ENCODE results near the gene OPN5. TPM values are rescaled to one million over a fixed set of nuclear protein-coding genes. Genes with fewer than 3 reads are reported as not detected.
"Not testable (repeated sequence)": the region's sequence is repeated elsewhere in the genome, so short reads cannot be mapped to it uniquely, and the experiment has no call there.

OPN5 gene
- total RNA-seq, 2 donors from 2014 or later = not detected

- no peak overlapping the region for H3K4me3 ChIP-seq
- no peaks in the 10 kb centered on the region for H3K9me3 ChIP-seq
- H3K27me3 ChIP-seq = no peaks in the 10 kb centered on the region
- H3K9ac ChIP-seq (ENCODE audit: low read depth in 2 of 2, low read length in 2 of 2) = no peak overlapping the region
- TF ChIP-seq CTCF (IDR thresholded peaks at IDR 0.05) = no peak
- DNase-seq = no peak
- no peak overlapping the region for H3K27ac ChIP-seq
- no peaks in the 10 kb centered on the region for H3K4me1 ChIP-seq
- intact Hi-C loops (cut with DNase I) = no loop called here
- H3K36me3 ChIP-seq = no peaks in the 10 kb centered on the region
These were observed 41.1 kb upstream of the OPN5 start for GRCh38 chr6:47740714-47741113.

DNA sequence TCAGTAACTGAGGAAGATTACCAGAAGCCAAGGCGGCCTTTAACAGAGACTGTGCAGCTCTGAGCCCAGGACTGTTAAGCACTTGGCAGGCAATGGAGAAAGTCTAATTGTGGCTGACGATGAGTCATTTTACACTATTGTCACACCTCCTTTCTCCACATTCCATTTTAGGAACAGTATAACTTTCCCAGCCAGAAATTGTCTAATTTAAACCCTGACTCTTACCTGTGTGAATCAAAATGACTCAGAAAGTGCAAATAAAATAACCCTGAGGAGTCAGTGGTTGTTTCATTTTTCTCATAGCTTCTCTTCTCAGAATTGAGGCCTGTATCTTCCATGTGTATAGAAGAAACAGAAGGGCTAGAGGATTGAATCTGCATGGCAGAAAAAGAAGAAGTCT, 40.0 kb upstream of the OPN5 start:
- H3K27ac ChIP-seq = peak overlapping the region; percentile 66
- TF ChIP-seq CTCF (IDR thresholded peaks at IDR 0.05) = no peak
- H3K4me3 ChIP-seq = no peak overlapping the region
- H3K9me3 ChIP-seq = no peaks in the 10 kb centered on the region
- DNase-seq = peak; percentile 40
- H3K36me3 ChIP-seq = no peaks in the 10 kb centered on the region
- H3K27me3 ChIP-seq = no peaks in the 10 kb centered on the region
- intact Hi-C loops (cut with DNase I) = no loop called here
- no peak overlapping the region for H3K9ac ChIP-seq (ENCODE audit: low read depth in 2 of 2, low read length in 2 of 2)
- H3K4me1 ChIP-seq = no peaks in the 10 kb centered on the region

- Histone ChIP-seq H3K27ac (no peak overlapping the region), H3K9ac (ENCODE audit: low read depth in 2 of 2, low read length in 2 of 2) (no peak overlapping the region), H3K4me3 (no peak overlapping the region), H3K27me3 (no peaks in the 10 kb centered on the region), H3K9me3 (no peaks in the 10 kb centered on the region), H3K36me3 (no peaks in the 10 kb centered on the region), H3K4me1 (no peaks in the 10 kb centered on the region)
- no peak for TF ChIP-seq CTCF (IDR thresholded peaks at IDR 0.05)
- DNase-seq = no peak
- intact Hi-C loops (cut with DNase I) = no loop called here
These were observed 38.1 kb upstream of the OPN5 start for GRCh38 chr6:47743744-47744143.

- H3K9me3 ChIP-seq; H3K9ac ChIP-seq (ENCODE audit: low read depth in 2 of 2, low read length in 2 of 2); intact Hi-C loops (cut with DNase I); H3K4me3 ChIP-seq; H3K36me3 ChIP-seq; H3K4me1 ChIP-seq; DNase-seq; H3K27ac ChIP-seq; H3K27me3 ChIP-seq: not testable (repeated sequence)
These were observed 36.6 kb upstream of the OPN5 start for GRCh38 chr6:47745269-47745668.

DNA sequence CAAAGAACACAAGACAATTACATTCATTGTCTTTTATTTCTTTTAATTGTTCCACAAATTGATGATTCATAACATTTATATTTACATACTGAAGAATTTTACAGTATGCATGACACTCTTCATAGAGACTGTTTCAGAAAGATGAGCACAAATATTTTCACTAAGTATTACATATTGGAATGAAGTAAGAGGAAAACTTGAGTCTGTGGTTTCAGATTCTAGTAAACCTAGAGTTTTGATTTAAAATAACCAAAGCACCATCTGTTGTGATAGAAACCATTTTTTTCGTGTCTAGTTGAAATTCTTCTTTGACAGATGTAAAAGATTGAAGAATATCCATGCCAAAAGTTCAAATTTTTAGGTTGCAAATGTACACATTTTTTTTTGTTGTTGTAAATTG, 32.1 kb upstream of the OPN5 start:
- TF ChIP-seq CTCF (IDR thresholded peaks at IDR 0.05) = no peak
- Histone ChIP-seq H3K9ac (ENCODE audit: low read depth in 2 of 2, low read length in 2 of 2) (no peak overlapping the region), H3K27me3 (no peaks in the 10 kb centered on the region), H3K4me3 (no peak overlapping the region), H3K36me3 (no peaks in the 10 kb centered on the region), H3K9me3 (no peaks in the 10 kb centered on the region), H3K4me1 (no peaks in the 10 kb centered on the region), H3K27ac (no peak overlapping the region)
- intact Hi-C loops (cut with DNase I) = no loop called here
- no peak for DNase-seq

- no peak overlapping the region for H3K9ac ChIP-seq (ENCODE audit: low read depth in 2 of 2, low read length in 2 of 2)
- H3K27ac ChIP-seq = no peak overlapping the region
- no peaks in the 10 kb centered on the region for H3K27me3 ChIP-seq
- no peaks in the 10 kb centered on the region for H3K36me3 ChIP-seq
- no peak for TF ChIP-seq CTCF (IDR thresholded peaks at IDR 0.05)
- no peaks in the 10 kb centered on the region for H3K4me1 ChIP-seq
- no peak overlapping the region for H3K4me3 ChIP-seq
- H3K9me3 ChIP-seq = no peaks in the 10 kb centered on the region
- DNase-seq = no peak
- intact Hi-C loops (cut with DNase I) = no loop called here
These were observed 29.0 kb upstream of the OPN5 start for GRCh38 chr6:47752801-47753200.

All from colonic mucosa (tissue), 4 donors.